H1 (cell line): ENCODE measurements around the gene CFAP298. TPM values are rescaled to one million over a fixed set of nuclear protein-coding genes. Genes with fewer than 3 reads are reported as not detected.

Source experiments
- EGR1 ChIP-seq: IDR thresholded peaks from 2 replicates; pipeline ENCODE4 v1.6.1; 2011; ENCODE audit warnings: low read depth, low read length, borderline replicate concordance
- EP300 ChIP-seq, 2 experiments: IDR thresholded peaks; 1 replicate in 1 of 2; 2 replicates in 1 of 2; pipeline ENCODE4 v1.6.1; 2011 to 2012; ENCODE audit warnings: low read depth in 2 of 2, low read length in 2 of 2, mild to moderate bottlenecking in 2 of 2, borderline replicate concordance in 1 of 2, inconsistent platforms in 1 of 2, moderate library complexity in 1 of 2
- NRF1 ChIP-seq: IDR thresholded peaks from 2 replicates; pipeline ENCODE4 v1.6.1; 2011; ENCODE audit warnings: mild to moderate bottlenecking, low read depth, low read length, improper control_type of control experiment
- RAD21 ChIP-seq, 2 experiments: IDR thresholded peaks in 1 of 2; conservative IDR thresholded peaks in 1 of 2; 2 replicates each; pipeline ENCODE4 v1.6.1; 2011; ENCODE audit warnings: low read depth in 2 of 2, low read length in 2 of 2, improper control_type of control experiment in 1 of 2, inconsistent platforms in 1 of 2, mild to moderate bottlenecking in 1 of 2, moderate library complexity in 1 of 2
- SP2 ChIP-seq: IDR thresholded peaks from 2 replicates; pipeline ENCODE4 v1.6.1; 2012; ENCODE audit warnings: mild to moderate bottlenecking, low read length, inconsistent platforms
- polyA plus RNA-seq, 7 experiments: library from polyadenylated mRNA; depleted of rRNA in 3 of 7; stranded (reverse) in 5 of 7; unstranded in 2 of 7; fragments of >200 nt in 5 of 7; fragments of 200-250 nt in 2 of 7; gene quantifications; 1 replicate in 5 of 7; 2 replicates in 1 of 7; 4 replicates in 1 of 7; pipeline versions ENCODE4 v1.2.1 to v1.2.3, GENCODE V29; 2011 to 2013; ENCODE audit warnings: missing spikeins in 2 of 7, mixed read lengths in 2 of 7
- total RNA-seq: library from RNA; stranded (reverse); fragmentation: NEBNext Ultra II Directional; extraction: Animal tissue kit (Norgen Biotek cat#: 25700); gene quantifications from 2 replicates; pipeline ENCODE4 v1.2.1, GENCODE V29; 2021

CFAP298 gene
- total and polyA plus RNA-seq, 2 of the 8 experiments (the other 6 are each of a cell fraction or from before 2014, with no cell fraction given), result 43.0 to 68.1 TPM

DNA sequence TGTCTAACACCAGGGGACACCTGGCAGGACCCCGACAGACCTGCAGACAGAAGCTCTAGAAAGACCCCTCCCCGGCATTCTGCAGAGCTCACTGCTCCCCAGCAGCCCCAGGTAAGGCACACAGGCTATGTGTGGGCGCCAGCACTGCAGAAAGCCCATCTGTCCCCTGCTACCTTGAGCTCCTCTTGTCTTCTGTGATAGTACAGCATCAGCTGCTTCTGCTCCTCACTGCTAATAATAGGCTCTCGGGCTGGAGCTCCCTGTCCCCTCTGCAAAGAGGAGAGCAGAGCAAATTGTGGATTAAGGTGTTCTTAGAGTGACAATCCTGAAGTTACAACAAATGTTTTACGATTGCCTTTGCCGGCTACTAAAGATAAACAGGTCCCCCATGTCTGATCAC lies 10.1 kb downstream of the CFAP298 start (continued):
- TF ChIP-seq RAD21 (IDR thresholded peaks at IDR 0.05 in 1 of 2, conservative IDR thresholded peaks at IDR 0.05 in 1 of 2; ENCODE audit: low read depth in 2 of 2, low read length in 2 of 2) (no peak), EP300 (IDR thresholded peaks at IDR 0.05; ENCODE audit: borderline replicate concordance in 1 of 2, low read depth in 2 of 2, low read length in 2 of 2) (no peak), SP2 (no peak), EGR1 (no peak), NRF1 (no peak)
- TF ChIP-seq, all 59 proteins: peak for 0
